ENCODE data around the gene ESAM. TPM values are rescaled to one million over a fixed set of nuclear protein-coding genes. Genes with fewer than 3 reads are reported as not detected.

Gene ESAM
- polyA plus RNA-seq, 10 donors, result 43.1 to 71.2 (median 51.7) TPM

GRCh38 chr11:124737638-124738305 is 24.3 kb downstream of the ESAM start:
- peak in 1 of 3 donors; percentile 41 for DNase-seq

DNA sequence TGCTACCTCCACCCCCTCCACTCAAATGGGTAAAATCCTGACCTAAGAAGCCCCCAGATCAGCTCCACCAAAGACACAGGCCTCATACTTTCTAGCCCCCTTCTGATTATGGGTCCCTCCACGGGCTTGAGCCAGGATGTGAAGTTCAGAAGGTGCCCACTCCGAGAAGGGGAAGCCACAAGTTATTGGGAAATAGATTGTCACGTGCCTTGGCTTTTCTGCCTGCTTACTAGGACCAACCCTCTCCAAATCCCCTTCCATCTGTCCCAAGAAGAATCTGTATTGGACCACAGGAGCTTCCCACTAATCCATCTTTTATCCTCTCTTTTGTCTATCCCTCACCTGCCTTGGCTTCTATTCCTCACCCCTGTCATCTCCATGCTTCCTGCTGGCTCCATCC is 25.4 kb downstream of the ESAM start:
- no peak for DNase-seq

DNA sequence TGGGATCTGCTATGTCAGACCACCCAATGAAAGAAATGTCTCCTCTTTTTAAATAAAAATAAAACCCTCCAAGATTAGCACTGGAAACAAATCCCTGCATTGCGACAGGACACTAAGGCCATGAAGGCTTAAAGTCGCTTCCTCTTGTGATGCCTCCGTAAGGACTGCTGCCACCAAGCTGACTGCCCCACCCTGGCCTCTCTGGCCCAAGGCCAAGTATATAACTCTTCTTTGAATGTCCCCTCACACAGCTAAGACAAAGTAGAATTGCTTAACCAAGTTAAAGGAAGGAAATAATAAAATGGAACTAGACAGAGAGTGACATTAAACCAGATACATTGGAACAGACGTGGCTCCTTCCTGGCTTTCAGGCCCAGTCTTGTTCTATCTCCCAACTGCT is 29.9 kb downstream of the ESAM start:
- DNase-seq, result no peak

DNA sequence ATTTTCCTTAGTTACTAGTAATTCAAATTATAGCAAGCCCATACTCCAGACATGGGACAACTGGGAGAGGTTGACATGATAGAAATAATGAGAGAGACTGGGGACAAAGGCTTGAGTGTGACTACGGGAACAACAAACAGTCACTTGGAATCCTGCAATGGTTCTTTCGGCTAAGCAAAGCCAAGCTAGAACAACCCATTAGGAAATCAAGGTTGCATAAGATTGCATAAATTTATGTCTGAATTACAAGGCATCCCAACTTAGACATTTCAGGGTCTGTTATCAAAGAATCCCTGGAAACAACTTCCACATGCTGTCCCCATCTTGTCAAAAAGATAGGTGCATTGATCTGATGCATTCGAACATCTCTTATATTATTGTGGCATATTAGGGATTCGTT is 32.5 kb downstream of the ESAM start:
- DNase-seq, result no peak

DNA sequence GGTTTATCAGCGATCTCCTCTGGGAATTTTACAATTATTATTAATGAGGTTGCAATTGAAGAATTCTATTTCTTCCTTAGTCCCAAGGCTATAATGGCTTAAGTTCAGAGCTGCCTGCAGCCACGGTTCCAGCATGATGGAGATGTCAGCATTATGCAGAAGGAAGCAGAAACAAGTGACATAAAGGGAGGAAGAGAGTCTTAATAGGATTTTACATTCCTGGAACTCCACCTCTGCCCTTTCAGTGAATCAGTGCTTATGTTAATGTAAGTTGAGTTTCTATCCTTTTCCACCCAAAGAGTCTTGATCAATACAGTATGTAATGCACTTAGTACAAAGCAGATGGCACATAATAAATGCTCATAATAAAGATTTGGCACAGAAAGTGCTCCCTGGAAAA is 34.0 kb downstream of the ESAM start:
- DNase-seq, result no peak

- no peak for DNase-seq
Measured at GRCh38 chr11:124727474-124727873, 34.6 kb downstream of the ESAM start.

GRCh38 chr11:124725719-124726105 is 36.4 kb downstream of the ESAM start:
- no peak for DNase-seq

DNA sequence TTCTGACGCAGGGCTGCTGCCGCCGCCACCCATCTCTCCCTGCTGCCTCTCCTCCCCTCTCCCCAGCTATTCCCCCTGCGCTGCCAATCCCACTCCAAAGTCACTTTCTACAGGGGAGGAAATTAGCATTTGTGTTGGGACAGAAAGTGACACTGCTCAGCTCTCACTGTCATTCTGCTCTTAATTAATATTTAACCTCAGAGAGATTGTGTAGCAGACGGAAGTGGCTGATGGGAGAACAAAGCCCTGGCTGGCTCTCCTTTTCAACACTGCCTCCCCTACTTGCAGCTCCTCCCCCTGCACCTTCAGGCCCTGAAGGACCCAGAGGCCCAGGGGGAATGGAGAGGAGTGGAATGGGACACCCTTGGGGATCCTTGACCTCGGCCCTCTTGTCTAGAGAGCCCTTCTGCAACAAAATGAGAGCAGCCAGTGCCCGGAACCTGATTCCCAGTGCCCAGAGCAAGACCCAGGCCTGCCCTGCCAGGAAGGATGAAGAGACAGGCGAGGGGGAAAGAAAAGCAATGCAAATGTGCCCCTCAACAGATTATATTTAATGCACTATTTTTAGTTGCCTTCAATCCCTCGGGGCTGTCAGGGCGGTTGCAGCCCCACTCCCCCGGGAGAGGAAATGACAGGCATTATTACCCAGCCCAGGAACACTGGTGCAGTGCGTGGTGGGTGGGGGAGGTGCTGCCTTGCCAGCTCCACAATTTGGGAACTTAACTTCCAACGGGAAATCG is 36.9 kb downstream of the ESAM start:
- no peak for DNase-seq

DNA sequence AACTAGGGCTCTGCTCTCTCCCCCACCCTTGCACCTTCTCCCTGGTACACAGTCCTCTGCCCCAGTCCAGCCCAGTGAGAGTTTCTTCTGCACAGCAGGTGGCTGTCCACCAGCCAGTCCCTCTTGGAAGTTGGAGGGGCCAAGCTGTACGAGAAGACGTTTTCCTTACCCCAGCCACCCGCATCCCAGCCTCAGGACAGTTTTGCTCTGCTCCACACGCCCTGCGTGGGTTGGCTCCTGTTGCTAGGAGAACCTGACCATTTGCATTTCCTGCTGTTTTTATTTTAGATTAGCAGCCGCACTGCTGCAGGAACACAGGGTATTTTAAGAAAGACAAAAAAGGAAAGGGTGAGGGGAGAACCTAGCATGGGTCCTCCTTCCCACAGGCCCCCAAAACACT is 39.9 kb downstream of the ESAM start:
- DNase-seq, result no peak

DNA sequence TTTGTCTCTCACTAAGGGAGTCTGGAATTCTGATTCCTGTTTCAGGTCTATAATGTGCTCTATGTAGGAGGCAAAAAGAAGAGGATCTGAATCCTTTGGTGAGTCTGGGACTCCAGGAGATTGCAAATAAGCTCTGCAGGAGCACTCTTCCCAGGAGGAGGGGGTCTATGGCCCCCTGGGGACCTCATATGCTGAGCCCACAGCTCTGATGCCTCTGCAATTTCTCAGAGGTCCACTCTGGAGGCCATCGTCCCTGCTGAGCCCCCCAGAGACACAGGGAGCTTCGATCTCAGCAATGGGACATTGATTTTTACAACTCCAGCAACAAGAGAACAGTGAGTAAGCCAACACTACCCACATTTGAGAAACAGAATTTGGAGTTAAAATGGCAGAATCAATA is 42.6 kb downstream of the ESAM start:
- DNase-seq, result no peak

GRCh38 chr11:124718801-124719200 is 43.3 kb downstream of the ESAM start:
- DNase-seq, result no peak

- DNase-seq, result peak in 2 of 3 donors; percentile 14 to 51
Measured at GRCh38 chr11:124717786-124718651, 44.1 kb downstream of the ESAM start.

DNA sequence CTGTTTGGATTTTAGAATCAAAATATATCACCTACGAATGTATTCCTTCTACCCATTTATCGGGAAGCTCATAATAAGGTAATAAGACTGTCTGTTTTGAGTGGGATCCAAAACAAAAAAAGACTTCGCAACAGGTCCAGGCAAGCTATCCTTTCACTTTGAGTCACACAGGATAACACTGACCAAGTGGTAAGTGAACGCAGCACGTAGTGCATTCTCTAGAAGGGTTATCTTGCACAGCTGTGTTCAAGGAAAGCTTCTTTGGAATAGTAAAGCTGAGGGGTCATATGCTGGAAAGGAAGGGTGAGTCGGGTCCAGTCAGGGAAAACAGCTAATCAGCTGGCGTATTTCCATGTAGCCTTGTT is 44.7 kb downstream of the ESAM start:
- peak in 1 of 3 donors; percentile 37 for DNase-seq

DNA sequence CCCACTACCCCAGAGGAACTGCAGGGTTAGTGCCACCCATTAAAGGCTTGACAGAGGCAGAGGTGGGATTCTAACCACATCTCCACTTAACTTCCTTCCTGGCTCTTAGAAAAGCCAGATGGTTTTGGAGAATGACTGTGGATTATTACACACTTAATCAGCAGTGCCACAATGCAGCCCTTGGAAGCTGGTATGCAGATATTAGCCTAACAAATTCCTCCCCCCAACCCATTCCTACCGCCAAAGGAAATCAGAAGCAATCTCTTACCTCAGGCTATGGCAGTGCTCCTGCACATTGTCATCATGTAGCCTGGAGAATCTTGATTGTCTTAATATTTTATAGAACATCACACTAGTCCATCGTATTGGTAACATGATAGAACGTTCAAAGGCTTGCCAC is 45.5 kb downstream of the ESAM start:
- DNase-seq, result no peak

- DNase-seq, result no peak
Measured at GRCh38 chr11:124712392-124712791, 49.7 kb downstream of the ESAM start.

GRCh38 chr11:124707829-124708228 is 54.3 kb downstream of the ESAM start:
- DNase-seq, result no peak

Other genes with a start within 250 kb of the ESAM start
- not detected for gene OR8B12, start 218.6 kb downstream of the ESAM start, polyA plus RNA-seq (ENCODE audit: insufficient read length in 10 of 10)
- under 1 TPM in 9 of 10 donors, not detected in 1; 0.11 to 0.99 (median 0.27) TPM for gene OR8A1, start 192.3 kb downstream of the ESAM start, polyA plus RNA-seq (ENCODE audit: insufficient read length in 10 of 10)
- gene PANX3, start 150.9 kb downstream of the ESAM start, polyA plus RNA-seq (ENCODE audit: insufficient read length in 10 of 10), result under 1 TPM in 3 of 10 donors, not detected in 7; 0.12 to 0.24 (median 0.14) TPM
- gene TBRG1, start 139.4 kb downstream of the ESAM start, polyA plus RNA-seq (ENCODE audit: insufficient read length in 10 of 10), result 10 to 100 TPM; 18.1 to 33.1 (median 22.7) TPM
- gene SIAE, start 88.6 kb downstream of the ESAM start, polyA plus RNA-seq (ENCODE audit: insufficient read length in 10 of 10), result 1 to 10 TPM; 4.1 to 8.9 (median 7.2) TPM
- 1 to 10 TPM; 2.7 to 5.5 (median 3.9) TPM for gene SPA17, start 88.4 kb downstream of the ESAM start, polyA plus RNA-seq (ENCODE audit: insufficient read length in 10 of 10)
- 1 to 10 TPM; 3.5 to 7.8 (median 5.7) TPM for gene NRGN, start 22.3 kb downstream of the ESAM start, polyA plus RNA-seq (ENCODE audit: insufficient read length in 10 of 10)
- 1 to 10 TPM in 7 of 10 donors, under 1 TPM in 3; 0.67 to 2.3 (median 1.2) TPM for gene VSIG2, start 10.0 kb downstream of the ESAM start, polyA plus RNA-seq (ENCODE audit: insufficient read length in 10 of 10)
- 10 to 100 TPM in 9 of 10 donors, 1 to 10 TPM in 1; 9.4 to 22.7 (median 13.8) TPM for gene MSANTD2, start 38.1 kb upstream of the ESAM start, polyA plus RNA-seq (ENCODE audit: insufficient read length in 10 of 10)
- 10 to 100 TPM; 15.2 to 40.9 (median 24.7) TPM for gene ROBO3, start 103.1 kb upstream of the ESAM start, polyA plus RNA-seq (ENCODE audit: insufficient read length in 10 of 10)
- 10 to 100 TPM; 22.3 to 41.3 (median 28.8) TPM for gene ROBO4, start 135.6 kb upstream of the ESAM start, polyA plus RNA-seq (ENCODE audit: insufficient read length in 10 of 10)
- under 1 TPM in 2 of 10 donors, not detected in 8; 0.14 to 0.38 TPM for gene HEPN1, start 157.0 kb upstream of the ESAM start, polyA plus RNA-seq (ENCODE audit: insufficient read length in 10 of 10)
- under 1 TPM in 7 of 10 donors, not detected in 3; 0.08 to 0.51 (median 0.15) TPM for gene HEPACAM, start 173.8 kb upstream of the ESAM start, polyA plus RNA-seq (ENCODE audit: insufficient read length in 10 of 10)
- 1 to 10 TPM; 2.0 to 4.1 (median 3.4) TPM for gene CCDC15, start 191.9 kb upstream of the ESAM start, polyA plus RNA-seq (ENCODE audit: insufficient read length in 10 of 10)

Measured in muscle of back (tissue), 11 donors.